T-helper 9 cell (primary cell): ENCODE data around the gene CSDE1.

Experiments
- DNase-seq: peaks from one replicate; pipeline ENCODE4 v3.0.0-alpha.2; 2020

Gene CSDE1

GRCh38 chr1:114746450-114747121 is 11.2 kb downstream of the CSDE1 start:
- DNase-seq, result no peak

GRCh38 chr1:114745291-114745690 is 12.5 kb downstream of the CSDE1 start:
- no peak for DNase-seq

GRCh38 chr1:114741963-114742746 is 15.6 kb downstream of the CSDE1 start:
- DNase-seq, result no peak

DNA sequence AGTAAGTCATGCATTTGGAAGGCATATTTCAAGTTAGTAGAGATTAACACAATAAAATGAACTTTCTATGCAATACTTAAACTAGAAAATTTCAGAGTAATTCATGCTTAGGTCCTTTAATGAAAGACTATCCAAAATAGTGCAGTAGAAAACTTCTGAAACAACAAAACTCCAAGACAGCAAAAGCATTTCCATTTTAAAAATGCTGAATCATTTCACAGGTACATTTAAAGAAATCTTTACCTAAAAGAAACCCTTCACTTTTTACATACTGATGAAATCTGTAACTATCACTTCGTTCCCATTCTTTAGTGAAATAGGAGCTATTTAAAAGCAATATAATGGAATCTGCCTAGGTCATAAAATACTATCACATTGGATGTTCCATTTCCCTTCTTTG is 17.5 kb downstream of the CSDE1 start:
- DNase-seq, result no peak

GRCh38 chr1:114737314-114737849 is 20.4 kb downstream of the CSDE1 start:
- DNase-seq, result no peak

- DNase-seq, result no peak
Observed at GRCh38 chr1:114735479-114735878, 22.3 kb downstream of the CSDE1 start.

- no peak for DNase-seq
Observed at GRCh38 chr1:114729782-114730181, 28.0 kb downstream of the CSDE1 start.

GRCh38 chr1:114728553-114728952 is 29.2 kb downstream of the CSDE1 start:
- DNase-seq, result no peak

GRCh38 chr1:114725230-114725629 is 32.6 kb downstream of the CSDE1 start:
- DNase-seq, result no peak

- no peak for DNase-seq
Observed at GRCh38 chr1:114723915-114724314, 33.9 kb downstream of the CSDE1 start.

- no peak for DNase-seq
Observed at GRCh38 chr1:114723457-114723856, 34.3 kb downstream of the CSDE1 start.

DNA sequence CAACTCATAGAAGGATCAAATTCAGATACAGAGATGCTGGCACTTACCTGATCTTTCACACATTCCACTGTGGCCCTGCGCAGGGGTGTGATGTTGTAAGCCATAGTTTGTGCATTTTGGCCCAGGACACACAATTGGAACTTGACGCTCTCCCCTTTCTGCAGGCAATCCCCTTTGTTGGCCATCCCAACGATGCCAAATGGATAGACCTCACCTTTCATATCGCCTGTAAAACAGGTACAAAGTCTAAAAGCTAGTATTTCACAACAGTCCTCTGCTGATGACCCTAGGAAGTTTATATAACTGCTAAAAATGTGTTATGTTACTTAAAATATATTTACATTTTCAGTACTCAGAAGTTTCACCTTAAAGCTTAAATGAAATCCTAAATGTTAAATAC is 37.3 kb downstream of the CSDE1 start:
- no peak for DNase-seq

DNA sequence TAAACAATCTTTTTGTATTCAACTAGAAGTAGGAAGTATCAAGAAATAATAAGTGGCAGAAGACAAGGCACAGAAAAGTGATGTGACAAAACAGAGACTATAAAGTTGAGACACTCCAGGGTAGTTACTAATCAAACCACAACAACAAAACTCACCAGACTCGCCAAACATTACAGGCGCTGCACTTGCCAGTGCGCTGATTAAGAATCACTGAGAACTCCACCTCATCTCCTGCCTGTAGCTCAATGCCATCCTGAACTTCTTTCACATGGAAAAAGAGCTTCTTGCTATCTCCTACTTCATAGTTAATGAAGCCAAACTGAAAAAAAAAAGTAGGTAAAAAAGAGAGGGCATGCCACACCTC is 38.4 kb downstream of the CSDE1 start:
- DNase-seq, result no peak

DNA sequence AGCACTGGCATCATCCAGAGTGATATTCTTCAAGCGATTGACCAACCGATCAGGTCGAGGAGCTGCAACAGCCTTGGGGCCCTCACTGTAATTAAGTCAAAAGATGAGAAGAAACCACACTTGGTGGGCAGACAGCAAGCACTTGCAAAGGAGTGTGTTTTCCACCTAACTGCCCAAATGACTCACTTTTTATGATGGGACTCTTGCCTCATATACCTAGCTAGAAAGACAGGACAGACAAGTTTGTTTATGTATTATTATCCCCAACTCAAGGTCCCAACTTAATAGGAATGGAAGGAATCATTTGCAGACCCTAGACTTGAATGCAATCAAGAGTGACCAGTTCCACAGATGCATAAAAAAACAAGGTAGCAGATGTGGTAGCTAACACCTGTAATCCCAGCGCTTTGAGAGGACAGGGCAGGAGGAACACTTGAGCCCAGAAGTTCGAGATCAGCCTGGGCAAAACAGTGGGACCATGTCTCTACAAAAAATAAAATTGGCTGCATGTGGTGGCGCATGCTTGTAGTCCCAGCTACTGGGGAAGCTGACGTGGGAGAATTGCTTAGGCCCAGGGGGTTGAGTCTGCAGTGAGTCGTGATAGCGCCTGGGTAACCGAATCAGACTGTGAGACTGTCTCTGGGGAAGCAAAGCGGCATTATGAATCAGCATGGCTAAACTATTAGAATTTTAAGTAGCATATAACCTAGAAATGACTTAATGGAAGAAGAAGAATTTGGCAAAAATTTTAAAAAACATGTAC is 38.9 kb downstream of the CSDE1 start:
- no peak for DNase-seq

DNA sequence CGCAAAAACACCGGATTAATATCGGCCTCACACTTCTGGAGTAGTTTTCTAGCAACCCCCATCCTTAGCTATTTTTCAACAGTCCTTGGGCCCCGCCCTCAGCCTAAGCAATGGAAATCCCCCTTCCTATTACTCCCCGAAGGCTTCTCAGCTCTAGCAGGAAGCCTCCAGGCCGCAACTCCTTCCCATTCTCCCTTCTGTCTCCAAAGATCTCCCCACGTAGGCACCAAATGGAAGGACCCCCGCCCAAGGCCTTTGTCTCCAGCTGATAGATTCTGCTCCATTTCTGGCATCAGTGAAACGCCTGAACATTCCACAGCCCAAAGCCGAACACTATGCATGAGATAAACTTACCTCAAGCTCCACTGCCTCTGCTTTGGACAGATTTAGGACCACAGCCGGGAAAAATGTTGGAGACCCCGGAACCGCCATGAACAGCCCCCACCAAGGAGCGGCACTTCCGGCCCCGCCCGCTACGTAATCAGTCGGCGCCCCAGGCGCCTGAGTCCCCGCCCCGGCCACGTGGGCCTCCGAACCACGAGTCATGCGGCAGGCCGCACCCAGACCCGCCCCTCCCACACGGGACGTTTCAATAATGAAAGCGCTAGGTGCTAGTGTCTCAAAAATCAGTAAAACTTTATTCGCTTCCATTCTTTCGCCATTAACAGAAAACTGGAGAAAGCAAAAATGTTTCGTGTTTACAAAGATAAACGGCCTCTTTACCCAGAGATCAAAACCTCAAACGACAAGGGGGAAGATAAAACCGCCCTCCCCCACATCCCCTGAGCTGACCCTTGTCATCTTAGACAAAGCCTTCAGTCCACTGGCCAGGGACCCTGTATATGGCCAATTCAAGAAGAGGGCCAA is 41.2 kb downstream of the CSDE1 start, which contains the start of gene NRAS:
Gene NRAS (minus strand): TSS at position 468 of the 867 bp plus-strand sequence. CDS start 611 bp downstream, outside the sequence.
- DNase-seq, result peak; percentile 96

- no peak for DNase-seq
Observed at GRCh38 chr1:114715952-114716303, 41.9 kb downstream of the CSDE1 start.

- DNase-seq, result no peak
Observed at GRCh38 chr1:114712977-114713376, 44.8 kb downstream of the CSDE1 start.

- no peak for DNase-seq
Observed at GRCh38 chr1:114710360-114710759, 47.4 kb downstream of the CSDE1 start.

DNA sequence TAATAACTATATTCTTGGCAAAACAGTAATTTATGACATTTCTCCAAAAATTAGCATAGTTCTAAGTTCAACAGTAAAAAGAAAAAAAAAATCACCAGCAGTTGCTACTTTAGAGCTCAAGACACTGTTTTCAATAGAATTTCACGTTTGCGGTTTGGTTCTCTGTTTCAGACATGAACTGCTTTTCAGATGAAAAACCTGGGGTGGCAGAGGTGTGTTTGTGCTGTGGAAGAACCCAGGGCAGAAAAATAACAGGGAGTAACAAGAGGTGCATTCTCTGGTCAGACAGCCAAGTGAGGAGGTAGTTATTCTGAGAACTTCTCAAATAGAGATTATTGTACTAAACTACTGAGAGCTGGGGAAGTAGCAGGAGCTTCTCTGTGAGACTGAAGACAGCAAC is 50.2 kb downstream of the CSDE1 start:
- no peak for DNase-seq

DNA sequence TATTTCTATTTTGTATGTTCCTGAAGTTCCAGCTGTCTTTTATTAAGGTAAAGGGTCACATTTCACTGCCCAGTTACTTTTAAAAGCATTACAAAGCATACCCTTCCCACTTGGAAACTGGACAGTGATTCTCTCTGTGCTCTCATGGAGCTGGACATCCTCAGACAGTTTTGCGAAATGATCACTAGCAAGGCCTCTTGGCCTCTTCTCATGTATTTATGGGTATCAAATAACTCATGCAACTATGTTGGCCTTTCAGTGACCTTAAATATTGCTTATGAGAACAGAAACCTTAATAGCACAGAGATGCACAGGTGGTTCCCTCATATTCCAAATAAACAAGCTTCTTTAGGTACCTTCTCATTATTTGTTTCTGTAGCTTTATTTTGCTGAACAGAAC is 54.5 kb downstream of the CSDE1 start:
- no peak for DNase-seq

DNA sequence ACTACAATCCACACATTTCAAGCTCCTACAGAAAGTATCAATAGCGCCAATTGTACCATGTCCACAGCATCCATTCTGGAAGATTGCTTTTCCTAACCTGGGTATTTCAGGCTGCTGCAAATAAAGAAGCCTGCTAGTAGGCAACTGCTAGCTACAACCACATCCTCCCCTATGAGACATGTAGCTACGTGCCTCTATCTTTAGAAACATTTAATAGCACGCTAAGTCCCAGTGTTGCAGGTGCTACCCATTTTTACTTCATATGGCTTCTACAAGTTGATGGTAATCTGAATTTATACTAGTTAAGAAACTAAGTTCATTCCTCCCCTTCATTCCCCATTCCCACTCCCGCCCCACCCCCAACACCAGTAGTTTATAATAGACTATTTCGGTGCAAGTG is 55.0 kb downstream of the CSDE1 start:
- no peak for DNase-seq

- DNase-seq, result no peak
Observed at GRCh38 chr1:114701931-114702330, 55.9 kb downstream of the CSDE1 start.
